C4-2B (cell line): ENCODE data around the gene ZNF341.

Source experiments
- ZFX ChIP-seq: fragments of 450-650 bp; IDR thresholded peaks from 2 replicates; pipeline ENCODE4 v1.6.1; 2017
- TF ChIP-seq, protein P1 (sequence below): fragments of 450-650 bp; conservative IDR thresholded peaks from 2 replicates; pipeline ENCODE4 v1.5.1; 2017; ENCODE audit warnings: mild to moderate bottlenecking

DNA sequence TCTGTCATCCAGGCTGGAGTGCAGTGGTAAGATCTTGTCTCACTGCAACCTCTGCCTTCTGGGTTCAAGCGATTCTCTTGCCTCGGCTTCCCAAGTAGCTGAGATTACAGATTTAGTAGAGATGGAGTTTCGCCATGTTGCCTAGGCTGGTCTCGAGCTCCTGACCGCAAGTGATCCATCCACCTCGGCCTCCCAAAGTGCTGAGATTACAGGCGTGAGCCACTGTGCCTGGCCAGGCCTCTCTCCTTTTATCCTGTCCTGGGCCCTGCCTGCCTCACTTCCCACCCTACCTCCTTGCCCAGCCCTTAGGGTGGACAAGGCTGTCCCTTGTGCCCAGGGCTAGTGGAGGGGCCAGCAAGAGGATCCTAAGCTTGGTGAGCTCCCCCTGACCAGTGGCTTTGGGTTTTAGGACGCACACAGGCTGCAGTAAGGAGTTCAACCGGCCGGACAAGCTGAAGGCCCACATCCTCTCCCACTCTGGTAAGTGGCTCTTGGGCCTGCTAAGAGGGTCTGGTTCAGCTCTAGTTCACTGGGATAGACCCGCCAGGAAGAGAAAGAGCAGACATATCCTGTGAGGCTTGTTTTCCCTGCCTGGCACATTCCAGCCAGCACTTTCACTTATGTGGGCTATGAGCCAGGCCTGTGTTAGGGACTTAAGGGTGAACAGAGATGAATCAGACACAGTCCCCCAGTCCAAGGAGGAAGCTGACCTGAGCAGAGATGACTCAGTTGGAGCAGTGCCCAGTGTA is 57.5 kb downstream of the ZNF341 start:
- TF ChIP-seq, protein P1, sequence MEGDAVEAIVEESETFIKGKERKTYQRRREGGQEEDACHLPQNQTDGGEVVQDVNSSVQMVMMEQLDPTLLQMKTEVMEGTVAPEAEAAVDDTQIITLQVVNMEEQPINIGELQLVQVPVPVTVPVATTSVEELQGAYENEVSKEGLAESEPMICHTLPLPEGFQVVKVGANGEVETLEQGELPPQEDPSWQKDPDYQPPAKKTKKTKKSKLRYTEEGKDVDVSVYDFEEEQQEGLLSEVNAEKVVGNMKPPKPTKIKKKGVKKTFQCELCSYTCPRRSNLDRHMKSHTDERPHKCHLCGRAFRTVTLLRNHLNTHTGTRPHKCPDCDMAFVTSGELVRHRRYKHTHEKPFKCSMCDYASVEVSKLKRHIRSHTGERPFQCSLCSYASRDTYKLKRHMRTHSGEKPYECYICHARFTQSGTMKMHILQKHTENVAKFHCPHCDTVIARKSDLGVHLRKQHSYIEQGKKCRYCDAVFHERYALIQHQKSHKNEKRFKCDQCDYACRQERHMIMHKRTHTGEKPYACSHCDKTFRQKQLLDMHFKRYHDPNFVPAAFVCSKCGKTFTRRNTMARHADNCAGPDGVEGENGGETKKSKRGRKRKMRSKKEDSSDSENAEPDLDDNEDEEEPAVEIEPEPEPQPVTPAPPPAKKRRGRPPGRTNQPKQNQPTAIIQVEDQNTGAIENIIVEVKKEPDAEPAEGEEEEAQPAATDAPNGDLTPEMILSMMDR, result no peak
- TF ChIP-seq ZFX, result peak; percentile 47; the same call in 1 of the 2 replicates
